Stimulated activated CD4-positive, alpha-beta T cell treated with anti-CD3 and anti-CD28 coated beads, Interleukin-1b, Interleukin-23, amount 100 ng/mL, for 1 hour (primary cell): Measurements from ENCODE around the gene ZNF593.

Experiments
- DNase-seq, 2 donors: peaks; one replicate each; pipeline ENCODE4 v3.0.0-alpha.2; 2020; ENCODE audit warnings: low read depth in 2 of 2

Gene ZNF593

GRCh38 chr1:26210147-26210870 is 40.6 kb downstream of the ZNF593 start:
- no peak for DNase-seq

GRCh38 chr1:26212726-26213125 is 43.0 kb downstream of the ZNF593 start:
- no peak for DNase-seq

GRCh38 chr1:26213335-26213905 is 43.7 kb downstream of the ZNF593 start:
- DNase-seq: no peak

- DNase-seq: no peak
Measured at GRCh38 chr1:26215246-26215645, 45.5 kb downstream of the ZNF593 start.

- no peak for DNase-seq
Measured at GRCh38 chr1:26218906-26219494, 49.3 kb downstream of the ZNF593 start.
